GM12878 (cell line): ENCODE data around the gene KRTAP5-6. TPM values are rescaled to one million over a fixed set of nuclear protein-coding genes. Genes with fewer than 3 reads are reported as not detected.

Experiments
- ATAC-seq: fragments of 200-7000 bp; cut with Tn5 transposase; 3 replicates; pipeline ENCODE4 v1.9.1; 2020; ENCODE audit warnings: mild to moderate bottlenecking, moderate library complexity
- BruUV-seq: library from RNA; stranded (reverse); fragments of 400-500 nt; replicated peaks from 2 replicates; lab custom pipeline; 2021; lab: Mats Ljungman, UMichigan
- CTCF ChIA-PET: fragments of 300-600 bp; sonication (Branson Sonifier 250); formaldehyde crosslinking; extraction: SDS; loops from one replicate; lab custom pipeline; 2021; ENCODE audit warnings: inconsistent platforms; lab: Yijun Ruan, JAX
- POLR2A ChIA-PET: fragments of 350-600 bp; formaldehyde crosslinking; extraction: SDS; loops from one replicate; lab custom pipeline; 2021; ENCODE audit warnings: inconsistent platforms; lab: Charles Lee
- RAD21 ChIA-PET: fragments of 300-600 bp; sonication (Branson Sonifier 250); formaldehyde crosslinking; loops from one replicate; lab custom pipeline; 2023; ENCODE audit warnings: antibody characterized with exemption; ENCODE audit not compliant: unreplicated experiment; lab: Charles Lee
- SMC1A ChIA-PET: fragments of 300-600 bp; sonication (Branson Sonifier 250); formaldehyde crosslinking; loops from one replicate; lab custom pipeline; 2023; ENCODE audit not compliant: unreplicated experiment, uncharacterized antibody; lab: Charles Lee
- DNase-seq: peaks from one replicate; pipeline ENCODE4 v3.0.0-alpha.2; 2011; ENCODE audit warnings: low read depth, low spot score
- FAIRE-seq: peaks from 3 replicates; lab custom pipeline; 2011; peaks lifted over from hg19 to GRCh38; lab: Jason Lieb, UNC
- H2AFZ ChIP-seq: 2 replicates; pipeline ENCODE4 v1.6.0; 2011; ENCODE audit warnings: low read depth, low read length, control low read depth; ENCODE audit not compliant: control insufficient read depth
- H3K27ac ChIP-seq: 2 replicates; pipeline ENCODE4 v1.5.1; 2011; ENCODE audit warnings: control low read depth; ENCODE audit not compliant: control insufficient read depth, insufficient read depth
- H3K27me3 ChIP-seq, 2 experiments: replicated peaks in 1 of 2; 2 replicates each; pipeline versions ENCODE4 v1.6.0 to v1.6.1; 2011; ENCODE audit warnings: low read length in 1 of 2; ENCODE audit not compliant: control insufficient read depth in 2 of 2, insufficient read depth in 2 of 2
- H3K36me3 ChIP-seq, 2 experiments: 2 replicates each; pipeline ENCODE4 v1.5.1; 2011; ENCODE audit warnings: low read length in 1 of 2; ENCODE audit not compliant: control insufficient read depth in 2 of 2, insufficient read depth in 2 of 2
- H3K4me1 ChIP-seq: 2 replicates; pipeline ENCODE4 v1.6.1; 2011; ENCODE audit warnings: mild to moderate bottlenecking, low read length, moderate library complexity, mixed read lengths; ENCODE audit not compliant: control insufficient read depth, insufficient read depth
- H3K4me2 ChIP-seq: 2 replicates; pipeline ENCODE4 v1.6.0; 2011; ENCODE audit warnings: control low read depth; ENCODE audit not compliant: control insufficient read depth, insufficient read depth
- H3K4me3 ChIP-seq: fragments of 200-600 bp; sonication (generic); 2 replicates; pipeline ENCODE4 v1.5.1; 2016
- H3K79me2 ChIP-seq: 2 replicates; pipeline ENCODE4 v1.6.0; 2011; ENCODE audit warnings: low read length; ENCODE audit not compliant: control insufficient read depth, insufficient read depth
- H3K9ac ChIP-seq: 2 replicates; pipeline ENCODE4 v1.8.0; 2011; ENCODE audit warnings: low read length, control low read depth, mixed read lengths; ENCODE audit not compliant: control insufficient read depth, insufficient read depth
- H3K9me3 ChIP-seq: replicated peaks from 3 replicates; pipeline ENCODE4 v1.5.1; 2011; ENCODE audit warnings: mild to moderate bottlenecking, low read length; ENCODE audit not compliant: control insufficient read depth, insufficient read depth
- H4K20me1 ChIP-seq: 2 replicates; pipeline ENCODE4 v1.6.0; 2011; ENCODE audit not compliant: control insufficient read depth, insufficient read depth
- CHD4 ChIP-seq: fragments of 200-600 bp; sonication (generic); IDR thresholded peaks from 2 replicates; pipeline ENCODE4 v1.6.1; 2016; ENCODE audit warnings: mild to moderate bottlenecking
- EGR1 ChIP-seq, 2 experiments: IDR thresholded peaks; 1 replicate in 1 of 2; 2 replicates in 1 of 2; pipeline ENCODE4 v1.6.1; 2011 to 2012; ENCODE audit warnings: low read depth in 2 of 2, low read length in 2 of 2, borderline replicate concordance in 1 of 2, mild to moderate bottlenecking in 1 of 2, moderate library complexity in 1 of 2
- MYB ChIP-seq: fragments of 150-350 bp; IDR thresholded peaks from 2 replicates; pipeline ENCODE4 v1.6.1; 2014; ENCODE audit warnings: mild to moderate bottlenecking, low read depth, low read length, borderline replicate concordance
- NR2C2 ChIP-seq: IDR thresholded peaks from 2 replicates; pipeline ENCODE4 v1.6.1; 2011; ENCODE audit warnings: borderline replicate concordance, low read depth; ENCODE audit not compliant: control insufficient read depth, insufficient read length
- PAX8 ChIP-seq: fragments of 450-650 bp; IDR thresholded peaks from 2 replicates; pipeline ENCODE4 v1.6.1; 2017; ENCODE audit warnings: mild to moderate bottlenecking, moderate library complexity
- SUZ12 ChIP-seq: fragments of 200-600 bp; sonication (generic); IDR thresholded peaks from one replicate; pipeline ENCODE4 v1.6.1; 2018; ENCODE audit warnings: antibody characterized with exemption, mild to moderate bottlenecking; ENCODE audit not compliant: unreplicated experiment
- ZNF207 ChIP-seq: fragments of 450-650 bp; IDR thresholded peaks from 2 replicates; pipeline ENCODE4 v1.6.1; 2014; ENCODE audit warnings: antibody characterized with exemption, mild to moderate bottlenecking, borderline replicate concordance
- ZNF274 ChIP-seq: IDR thresholded peaks from one replicate; pipeline ENCODE4 v1.8.0; 2011; ENCODE audit not compliant: insufficient read length, insufficient read depth
- WGBS: methylation state at CpG from one replicate; pipeline ENCODE4 v1.1.6; 2016; ENCODE audit warnings: low lambda C conversion rate; ENCODE audit not compliant: insufficient replicate concordance, insufficient coverage; ENCODE audit errors: missing lambda C conversion rate; 5-methylcytosine and 5-hydroxymethylcytosine counted together
- in situ Hi-C: fragments of 300-500 bp; cut with MboI; formaldehyde crosslinking; loops from 9 replicates; pipeline ENCODE4 v1.14.3; 2018; ENCODE audit warnings: mixed read lengths
- intact Hi-C: fragments of 100-400 bp; cut with micrococcal nuclease; formaldehyde crosslinking; loops from one replicate; pipeline ENCODE4 v1.14.2; 2022; ENCODE audit not compliant: unreplicated experiment
- polyA plus RNA-seq, 11 experiments: library from polyadenylated mRNA; depleted of rRNA in 4 of 11; unstranded in 6 of 11; stranded (reverse) in 5 of 11; fragments of >200 nt; fragmentation: Nextera tagmentation in 4 of 11; fragmentation: Illumina TruSeq in 1 of 11; extraction: Ambion mirVana in 4 of 11; extraction: Trizol in 1 of 11; gene quantifications; 1 replicate in 1 of 11; 2 replicates in 10 of 11; pipeline versions ENCODE4 v1.2.1 to v1.2.3, GENCODE V29; 2011 to 2016; ENCODE audit warnings: inconsistent platforms in 2 of 11, missing spikeins in 2 of 11, low read depth in 1 of 11
- total RNA-seq, 4 experiments: library from RNA; depleted of rRNA in 3 of 4; stranded (reverse); fragments of >200 nt in 3 of 4; fragmentation: Illumina TruSeq in 1 of 4; extraction: Trizol in 1 of 4; gene quantifications; 2 replicates each; pipeline versions ENCODE4 v1.2.1 to v1.2.3, GENCODE V29; 2013 to 2021

Gene KRTAP5-6
- total and polyA plus RNA-seq, 10 of the 15 experiments (the other 5 are each of a cell fraction or from before 2014, with no cell fraction given) = not detected

- ChIA-PET POLR2A (no interaction called here), CTCF (interaction anchor here (0.7 to 5.7 kb wide), 7 partner anchors 9 to 460 kb away, joined by 5 to 187 read pairs (median 6); partner anchors contain the start of gene SYT8), RAD21 (interaction anchor here (1.7 to 4.7 kb wide), 3 partner anchors 142 to 460 kb away, joined by 5 to 107 read pairs (median 5); partner anchors contain the start of gene SYT8), SMC1A (interaction anchor here (1.0 kb wide), 1 partner anchor 38 kb away, joined by 3 read pairs; no protein-coding TSS in a partner anchor)
- 23% methylated on average over 16 of the region's 16 CpGs for WGBS
- H3K4me2 ChIP-seq = no peak overlapping the region
- no peak for FAIRE-seq
- H3K79me2 ChIP-seq = no peaks in the 10 kb centered on the region
- peaks cover 3 to 4% of the 10 kb centered on the region in 2 experiments; a peak in 2 of 4 replicates for H3K27me3 ChIP-seq
- H3K9me3 ChIP-seq = no peaks in the 10 kb centered on the region
- no peaks in the 10 kb centered on the region; the same call in 1 of the 2 replicates for H4K20me1 ChIP-seq
- no peak overlapping the region for H2AFZ ChIP-seq
- no peak for DNase-seq
- H3K9ac ChIP-seq = no peak overlapping the region
- no peak for ATAC-seq
- no peaks in the 10 kb centered on the region for H3K4me1 ChIP-seq
- no peak overlapping the region for H3K27ac ChIP-seq
- no peak overlapping the region for H3K4me3 ChIP-seq
- intact Hi-C loops (loop anchor here (5.0 kb wide), 1 partner anchor 39 kb away; no protein-coding TSS in a partner anchor), in situ Hi-C loops (no loop called here)
- TF ChIP-seq SUZ12 (no peak), PAX8 (no peak), ZNF274 (no peak), EGR1 (IDR thresholded peaks at IDR 0.05; ENCODE audit: borderline replicate concordance in 1 of 2, low read depth in 2 of 2, low read length in 2 of 2) (no peak), CHD4 (no peak), ZNF207 (no peak), NR2C2 (no peak), MYB (no peak)
- no peaks in the 10 kb centered on the region for H3K36me3 ChIP-seq
- BruUV-seq = no TSS peak
Measured at GRCh38 chr11:1691026-1691877, 5.7 kb upstream of the KRTAP5-6 start.
